Measurements from ENCODE around the gene IPCEF1.

IPCEF1 gene

GRCh38 chr6:154352898-154353585 lies 3.6 kb downstream of the IPCEF1 start:
- peak; percentile 70 for DNase-seq (ENCODE audit: low spot score)
- TF ChIP-seq CTCF (IDR thresholded peaks at IDR 0.05; ENCODE audit: extremely low read depth, missing control alignments): no peak

- no peak for TF ChIP-seq CTCF (IDR thresholded peaks at IDR 0.05; ENCODE audit: extremely low read depth, missing control alignments)
These were observed 6.3 kb downstream of the IPCEF1 start for GRCh38 chr6:154350293-154350692.

GRCh38 chr6:154347981-154348380 lies 8.6 kb downstream of the IPCEF1 start:
- no peak for DNase-seq (ENCODE audit: low spot score)
- TF ChIP-seq CTCF (IDR thresholded peaks at IDR 0.05; ENCODE audit: extremely low read depth, missing control alignments): no peak

More at GRCh38 chr6:154350293-154350692, 6.3 kb downstream of the IPCEF1 start:
- no peak for DNase-seq (ENCODE audit: low spot score)

GRCh38 chr6:154345811-154346210 lies 10.8 kb downstream of the IPCEF1 start:
- TF ChIP-seq CTCF (IDR thresholded peaks at IDR 0.05; ENCODE audit: extremely low read depth, missing control alignments): no peak
- no peak for DNase-seq (ENCODE audit: low spot score)

- DNase-seq (ENCODE audit: low spot score): no peak
- TF ChIP-seq CTCF (IDR thresholded peaks at IDR 0.05; ENCODE audit: extremely low read depth, missing control alignments): no peak
These were observed 12.9 kb downstream of the IPCEF1 start for GRCh38 chr6:154343473-154344308.

GRCh38 chr6:154341871-154342270 lies 14.7 kb downstream of the IPCEF1 start:
- TF ChIP-seq CTCF (IDR thresholded peaks at IDR 0.05; ENCODE audit: extremely low read depth, missing control alignments): no peak
- DNase-seq (ENCODE audit: low spot score): no peak

- TF ChIP-seq CTCF (IDR thresholded peaks at IDR 0.05; ENCODE audit: extremely low read depth, missing control alignments): no peak
- DNase-seq (ENCODE audit: low spot score): no peak
These were observed 15.3 kb downstream of the IPCEF1 start for GRCh38 chr6:154341336-154341735.

All from GM20000 (cell line).